HepG2 (cell line): ENCODE measurements around the gene SNED1. TPM values are rescaled to one million over a fixed set of nuclear protein-coding genes. Genes with fewer than 3 reads are reported as not detected.

Experiments used
- ATAC-seq: fragments of 200-7000 bp; cut with Tn5 transposase; 3 replicates; pipeline ENCODE4 v1.9.1; 2020; ENCODE audit warnings: mild to moderate bottlenecking, moderate library complexity
- BruUV-seq: library from RNA; stranded (reverse); fragments of 400-500 nt; replicated peaks from 2 replicates; lab custom pipeline; 2021; lab: Mats Ljungman, UMichigan
- CTCF ChIA-PET: fragments of 300-600 bp; formaldehyde crosslinking; extraction: SDS; loops from one replicate; lab custom pipeline; 2021; ENCODE audit warnings: low total read pairs, inconsistent platforms, low intra/inter-chr PET ratio; lab: Yijun Ruan, JAX
- POLR2A ChIA-PET: fragments of 350-600 bp; sonication (Branson Sonifier 250); formaldehyde crosslinking; loops from one replicate; lab custom pipeline; 2020; ENCODE audit warnings: antibody characterized with exemption, inconsistent platforms; lab: Yijun Ruan, JAX
- DNase-seq: peaks from one replicate; pipeline ENCODE4 v3.0.0-alpha.2; 2015; ENCODE audit warnings: low spot score
- FAIRE-seq: peaks from 3 replicates; lab custom pipeline; 2011; peaks lifted over from hg19 to GRCh38; lab: Jason Lieb, UNC
- H2AFZ ChIP-seq: one replicate; pipeline ENCODE4 v1.6.1; 2011; ENCODE audit warnings: low read length, inconsistent platforms
- H3K27ac ChIP-seq: fragments of 300-600 bp; 3 replicates; pipeline ENCODE4 v1.8.0; 2011; ENCODE audit warnings: mixed run types, mild to moderate bottlenecking, mixed read lengths, low read length, inconsistent platforms; ENCODE audit not compliant: insufficient read depth; ENCODE audit errors: extremely low read length
- H3K27me3 ChIP-seq, 2 experiments: fragments of 200-600 bp in 1 of 2; 2 replicates in 1 of 2; 3 replicates in 1 of 2; pipeline versions ENCODE4 v1.6.0 to v1.8.0; 2011; ENCODE audit warnings: low read length in 2 of 2, mild to moderate bottlenecking in 2 of 2, moderate library complexity in 2 of 2, inconsistent platforms in 1 of 2; ENCODE audit not compliant: insufficient read depth in 2 of 2, control insufficient read depth in 1 of 2
- H3K36me3 ChIP-seq, 2 experiments: fragments of 200-600 bp in 1 of 2; replicated peaks in 1 of 2; 2 replicates in 1 of 2; 3 replicates in 1 of 2; pipeline versions ENCODE4 v1.5.1 to v1.8.0; 2011; ENCODE audit warnings: low read length in 2 of 2, inconsistent platforms in 1 of 2; ENCODE audit not compliant: insufficient read depth in 2 of 2, control insufficient read depth in 1 of 2
- H3K4me1 ChIP-seq: 2 replicates; pipeline ENCODE4 v1.5.1; 2012; ENCODE audit warnings: low read length, inconsistent platforms; ENCODE audit not compliant: insufficient read depth
- H3K4me2 ChIP-seq: 2 replicates; pipeline ENCODE4 v1.6.0; 2011; ENCODE audit warnings: low read depth, low read length, inconsistent platforms
- H3K4me3 ChIP-seq, 3 experiments: fragments of 200-600 bp in 1 of 3; sonication (generic), shearing (Covaris generic) in 1 of 3; replicated peaks in 1 of 3; 2 replicates each; pipeline ENCODE4 v1.5.1; 2011 to 2016; ENCODE audit warnings: low read length in 3 of 3, inconsistent platforms in 2 of 3, low read depth in 2 of 3, mild to moderate bottlenecking in 2 of 3, control low read depth in 1 of 3, mixed read lengths in 1 of 3; ENCODE audit not compliant: insufficient read depth in 1 of 3
- H3K79me2 ChIP-seq: one replicate; pipeline ENCODE4 v1.6.1; 2011; ENCODE audit warnings: low read length, inconsistent platforms; ENCODE audit not compliant: insufficient read depth
- H3K9ac ChIP-seq: 2 replicates; pipeline ENCODE4 v1.6.0; 2011; ENCODE audit warnings: mild to moderate bottlenecking, low read depth, low read length, inconsistent platforms; ENCODE audit not compliant: insufficient read depth
- H3K9me3 ChIP-seq: 2 replicates; pipeline ENCODE4 v1.5.1; 2012; ENCODE audit warnings: mild to moderate bottlenecking, low read length
- H4K20me1 ChIP-seq: 2 replicates; pipeline ENCODE4 v1.6.0; 2011; ENCODE audit warnings: inconsistent platforms, mild to moderate bottlenecking, low read length, moderate library complexity; ENCODE audit not compliant: insufficient read depth
- ZNF747 ChIP-seq: sonication (generic); formaldehyde crosslinking; IDR thresholded peaks from 2 replicates; pipeline ENCODE4 v1.8.1; 2023; ENCODE audit warnings: missing genetic modification reagents, mild to moderate bottlenecking, borderline replicate concordance
- WGBS: methylation state at CpG from one replicate; pipeline ENCODE4 v1.1.6; 2017; ENCODE audit warnings: low lambda C conversion rate; 5-methylcytosine and 5-hydroxymethylcytosine counted together
- in situ Hi-C: cut with HindIII; loops from 2 replicates; pipeline ENCODE4 v1.10.0; 2017; ENCODE audit warnings: low pct_unique_long_range_greater_than_20kb; ENCODE audit not compliant: extremely low pct_ligation_motif_present
- intact Hi-C: fragments of 100-400 bp; cut with micrococcal nuclease; formaldehyde crosslinking; loops from one replicate; pipeline ENCODE4 v1.10.0; 2022; ENCODE audit not compliant: unreplicated experiment
- polyA plus RNA-seq, 8 experiments: library from polyadenylated mRNA; depleted of rRNA in 3 of 8; stranded (reverse) in 7 of 8; unstranded in 1 of 8; fragments of >200 nt; fragmentation: Illumina TruSeq in 4 of 8; extraction: Trizol in 4 of 8; gene quantifications; 2 replicates each; pipeline versions ENCODE4 v1.2.1 to v1.2.3, GENCODE V29; 2011 to 2016; ENCODE audit warnings: low read depth in 4 of 8, missing spikeins in 1 of 8, mixed read lengths in 1 of 8; ENCODE audit not compliant: insufficient read depth in 1 of 8
- total RNA-seq, 5 experiments: library from RNA; depleted of rRNA; stranded (reverse); fragments of >200 nt; fragmentation: Illumina TruSeq; extraction: Trizol; gene quantifications; 2 replicates each; pipeline ENCODE4 v1.2.3, GENCODE V29; 2016; ENCODE audit warnings: low read depth in 1 of 5
- TF ChIP-seq, protein P1 (sequence below): sonication (generic); formaldehyde crosslinking; conservative IDR thresholded peaks from 2 replicates; pipeline ENCODE4 v1.5.0; 2020; ENCODE audit warnings: missing genetic modification reagents
- TF ChIP-seq, protein P2 (sequence below): conservative IDR thresholded peaks from 2 replicates; pipeline ENCODE4 v1.6.1; 2018; ENCODE audit warnings: missing genetic modification reagents

SNED1 gene
- total and polyA plus RNA-seq, 2 of the 13 experiments (the other 11 are each of a cell fraction or from before 2014, with no cell fraction given) = 0.15 to 0.65 TPM

DNA sequence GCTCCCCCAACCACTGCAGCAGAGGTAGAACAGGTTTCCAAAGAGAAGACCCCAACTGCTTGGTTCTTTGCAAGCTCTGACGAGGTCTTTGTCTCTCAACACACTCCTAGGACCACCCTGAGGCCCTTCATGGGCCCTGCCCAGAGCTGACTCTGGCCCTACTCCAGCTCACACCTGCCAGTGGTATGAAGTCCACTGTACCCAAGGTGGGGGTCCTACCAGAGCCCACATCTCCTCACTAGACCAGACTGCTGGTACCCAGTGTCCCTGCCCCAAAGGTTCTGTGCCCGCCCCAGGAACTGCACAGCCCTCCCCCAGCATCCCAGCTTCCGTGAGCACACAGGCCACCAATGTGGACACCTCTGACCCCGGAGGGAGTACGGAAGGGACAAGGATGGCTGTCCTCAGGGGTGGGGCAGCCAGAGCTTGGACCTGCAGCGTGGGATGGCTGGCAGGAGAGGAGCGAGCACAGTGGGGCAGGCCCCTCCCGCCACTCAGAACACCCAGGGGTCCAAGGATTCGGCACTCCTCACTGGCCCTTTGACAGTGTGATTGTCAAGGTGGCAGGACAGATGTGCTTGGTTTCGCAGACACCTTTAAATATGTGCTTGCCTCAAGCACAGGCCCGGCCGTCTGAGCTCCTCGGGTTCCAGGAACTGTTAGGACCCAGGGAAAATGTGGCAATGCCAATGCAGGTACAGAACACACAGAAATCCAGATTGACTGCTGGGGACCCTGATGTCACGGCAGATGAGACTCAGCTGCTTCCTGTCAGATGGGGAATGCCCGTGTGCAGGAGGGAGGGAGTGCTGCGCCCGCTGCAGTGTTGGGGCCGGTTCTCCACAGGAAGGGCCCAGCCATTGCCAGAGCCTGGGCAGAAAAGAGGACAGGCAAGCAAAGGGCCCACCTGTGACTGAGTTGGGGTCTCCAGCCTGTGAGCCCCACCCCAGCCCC, 52.5 kb downstream of the SNED1 start:
- no peak overlapping the region for H3K4me2 ChIP-seq
- CTCF ChIA-PET = no interaction called here
- no peak overlapping the region for H2AFZ ChIP-seq
- H4K20me1 ChIP-seq = no peaks in the 10 kb centered on the region
- DNase-seq = no peak
- H3K9ac ChIP-seq = no peak overlapping the region
- POLR2A ChIA-PET = no interaction called here
- no peaks in the 10 kb centered on the region for H3K79me2 ChIP-seq
- 58% methylated on average over 16 of the region's 18 CpGs for WGBS
- intact Hi-C loops = no loop called here
- no peaks in the 10 kb centered on the region for H3K36me3 ChIP-seq
- no peak for FAIRE-seq
- no peak overlapping the region for H3K27ac ChIP-seq
- BruUV-seq = no TSS peak
- no peaks in the 10 kb centered on the region for H3K27me3 ChIP-seq
- TF ChIP-seq, protein P1, sequence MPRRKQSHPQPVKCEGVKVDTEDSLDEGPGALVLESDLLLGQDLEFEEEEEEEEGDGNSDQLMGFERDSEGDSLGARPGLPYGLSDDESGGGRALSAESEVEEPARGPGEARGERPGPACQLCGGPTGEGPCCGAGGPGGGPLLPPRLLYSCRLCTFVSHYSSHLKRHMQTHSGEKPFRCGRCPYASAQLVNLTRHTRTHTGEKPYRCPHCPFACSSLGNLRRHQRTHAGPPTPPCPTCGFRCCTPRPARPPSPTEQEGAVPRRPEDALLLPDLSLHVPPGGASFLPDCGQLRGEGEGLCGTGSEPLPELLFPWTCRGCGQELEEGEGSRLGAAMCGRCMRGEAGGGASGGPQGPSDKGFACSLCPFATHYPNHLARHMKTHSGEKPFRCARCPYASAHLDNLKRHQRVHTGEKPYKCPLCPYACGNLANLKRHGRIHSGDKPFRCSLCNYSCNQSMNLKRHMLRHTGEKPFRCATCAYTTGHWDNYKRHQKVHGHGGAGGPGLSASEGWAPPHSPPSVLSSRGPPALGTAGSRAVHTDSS (CRISPR knock-in tag) = no peak
- TF ChIP-seq, protein P2, sequence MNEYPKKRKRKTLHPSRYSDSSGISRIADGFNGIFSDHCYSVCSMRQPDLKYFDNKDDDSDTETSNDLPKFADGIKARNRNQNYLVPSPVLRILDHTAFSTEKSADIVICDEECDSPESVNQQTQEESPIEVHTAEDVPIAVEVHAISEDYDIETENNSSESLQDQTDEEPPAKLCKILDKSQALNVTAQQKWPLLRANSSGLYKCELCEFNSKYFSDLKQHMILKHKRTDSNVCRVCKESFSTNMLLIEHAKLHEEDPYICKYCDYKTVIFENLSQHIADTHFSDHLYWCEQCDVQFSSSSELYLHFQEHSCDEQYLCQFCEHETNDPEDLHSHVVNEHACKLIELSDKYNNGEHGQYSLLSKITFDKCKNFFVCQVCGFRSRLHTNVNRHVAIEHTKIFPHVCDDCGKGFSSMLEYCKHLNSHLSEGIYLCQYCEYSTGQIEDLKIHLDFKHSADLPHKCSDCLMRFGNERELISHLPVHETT (CRISPR knock-in tag) = no peak
- no peak for TF ChIP-seq ZNF747 (CRISPR knock-in tag)
- in situ Hi-C loops = no loop called here
- no peak overlapping the region for H3K4me3 ChIP-seq
- no peaks in the 10 kb centered on the region for H3K9me3 ChIP-seq
- H3K4me1 ChIP-seq = no peaks in the 10 kb centered on the region
- no peak for ATAC-seq
